DND-41 (cell line): ENCODE measurements around the gene TEC.

Experiments
- ATAC-seq: fragments of 200-7000 bp; cut with Tn5 transposase; 3 replicates; pipeline ENCODE4 v1.9.1; 2021; ENCODE audit warnings: low read depth; ENCODE audit not compliant: insufficient read depth
- DNase-seq: peaks from one replicate; pipeline ENCODE4 v3.0.0-alpha.2; 2020
- H2AFZ ChIP-seq: 2 replicates; pipeline ENCODE4 v1.6.0; 2012; ENCODE audit warnings: low read depth, low read length
- H3K27ac ChIP-seq: 2 replicates; pipeline ENCODE4 v1.5.1; 2012; ENCODE audit warnings: low read length, inconsistent platforms
- H3K27me3 ChIP-seq: fragments of 200-600 bp; sonication (generic); 2 replicates; pipeline ENCODE4 v1.6.0; 2012; ENCODE audit warnings: low read length, mild to moderate bottlenecking, inconsistent platforms; ENCODE audit not compliant: insufficient read depth, poor library complexity
- H3K36me3 ChIP-seq: 2 replicates; pipeline ENCODE4 v1.5.1; 2012; ENCODE audit warnings: low read length, inconsistent platforms; ENCODE audit not compliant: insufficient read depth
- H3K4me1 ChIP-seq: 2 replicates; pipeline ENCODE4 v1.5.1; 2012; ENCODE audit warnings: mild to moderate bottlenecking, low read length; ENCODE audit not compliant: insufficient read depth
- H3K4me2 ChIP-seq: 2 replicates; pipeline ENCODE4 v1.6.0; 2012; ENCODE audit warnings: mild to moderate bottlenecking, moderate library complexity, low read length, inconsistent platforms; ENCODE audit not compliant: insufficient read depth
- H3K4me3 ChIP-seq, 2 experiments: fragments of 200-600 bp in 1 of 2; shearing (Covaris generic) in 1 of 2; 2 replicates each; pipeline ENCODE4 v1.5.1; 2012 to 2016; ENCODE audit warnings: inconsistent platforms in 2 of 2, low read length in 2 of 2, mild to moderate bottlenecking in 2 of 2, low read depth in 1 of 2, moderate library complexity in 1 of 2
- H3K79me2 ChIP-seq: 2 replicates; pipeline ENCODE4 v1.6.0; 2012; ENCODE audit warnings: low read length, inconsistent platforms; ENCODE audit not compliant: insufficient read depth
- H3K9ac ChIP-seq: 2 replicates; pipeline ENCODE4 v1.6.0; 2012; ENCODE audit warnings: low read depth, mild to moderate bottlenecking, inconsistent platforms, low read length, moderate library complexity
- H3K9me3 ChIP-seq: 2 replicates; pipeline ENCODE4 v1.5.1; 2012; ENCODE audit warnings: low read length, moderate library complexity, mild to moderate bottlenecking, inconsistent platforms; ENCODE audit not compliant: insufficient read depth, severe bottlenecking
- H4K20me1 ChIP-seq: 2 replicates; pipeline ENCODE4 v1.6.0; 2012; ENCODE audit warnings: low read length; ENCODE audit not compliant: insufficient read depth
- CTCF ChIP-seq: IDR thresholded peaks from 2 replicates; pipeline ENCODE4 v1.5.1; 2012; ENCODE audit warnings: borderline replicate concordance, low read length, moderate library complexity, mild to moderate bottlenecking; ENCODE audit not compliant: poor library complexity, severe bottlenecking; ENCODE audit errors: extremely low read depth
- EZH2 ChIP-seq: IDR thresholded peaks from 3 replicates; pipeline ENCODE4 v1.6.1; 2012; ENCODE audit warnings: borderline replicate concordance, low read depth, mild to moderate bottlenecking, moderate library complexity, low read length, inconsistent platforms; ENCODE audit not compliant: severe bottlenecking

TEC gene

GRCh38 chr4:48262926-48263325 lies 6.7 kb downstream of the TEC start:
- H3K4me1 ChIP-seq, result no peaks in the 10 kb centered on the region
- no peak overlapping the region for H2AFZ ChIP-seq
- H3K9ac ChIP-seq, result no peak overlapping the region
- H3K27me3 ChIP-seq, result peaks cover 5% of the 10 kb centered on the region
- H3K4me3 ChIP-seq, result no peak overlapping the region
- H3K36me3 ChIP-seq, result no peaks in the 10 kb centered on the region
- H3K9me3 ChIP-seq, result no peaks in the 10 kb centered on the region
- no peak overlapping the region for H3K27ac ChIP-seq
- ATAC-seq, result no peak
- H3K4me2 ChIP-seq, result no peak overlapping the region
- DNase-seq, result no peak
- H3K79me2 ChIP-seq, result no peaks in the 10 kb centered on the region
- no peaks in the 10 kb centered on the region for H4K20me1 ChIP-seq
- TF ChIP-seq CTCF (no peak), EZH2 (no peak)

GRCh38 chr4:48262484-48262883 lies 7.2 kb downstream of the TEC start:
- no peak overlapping the region for H3K4me2 ChIP-seq
- H3K79me2 ChIP-seq, result no peaks in the 10 kb centered on the region
- H3K9ac ChIP-seq, result no peak overlapping the region
- no peak overlapping the region for H3K4me3 ChIP-seq
- H2AFZ ChIP-seq, result no peak overlapping the region
- ATAC-seq (no peak), DNase-seq (no peak)
- peaks cover 1% of the 10 kb centered on the region for H3K27me3 ChIP-seq
- TF ChIP-seq CTCF (no peak), EZH2 (no peak)
- H3K9me3 ChIP-seq, result no peaks in the 10 kb centered on the region
- no peak overlapping the region for H3K27ac ChIP-seq
- no peaks in the 10 kb centered on the region for H4K20me1 ChIP-seq
- no peaks in the 10 kb centered on the region for H3K4me1 ChIP-seq
- no peaks in the 10 kb centered on the region for H3K36me3 ChIP-seq

- Histone ChIP-seq H3K4me2 (no peak overlapping the region), H3K79me2 (no peaks in the 10 kb centered on the region), H3K36me3 (no peaks in the 10 kb centered on the region), H4K20me1 (no peaks in the 10 kb centered on the region), H3K27ac (no peak overlapping the region), H3K9ac (no peak overlapping the region), H3K27me3 (no peaks in the 10 kb centered on the region), H3K4me3 (no peak overlapping the region), H2AFZ (no peak overlapping the region), H3K4me1 (no peaks in the 10 kb centered on the region), H3K9me3 (no peaks in the 10 kb centered on the region)
- TF ChIP-seq CTCF (no peak), EZH2 (no peak)
- no peak for ATAC-seq
- no peak for DNase-seq
Observed at GRCh38 chr4:48261281-48261680, 8.4 kb downstream of the TEC start.

GRCh38 chr4:48259748-48260147 lies 9.9 kb downstream of the TEC start:
- Histone ChIP-seq H3K4me3 (no peak overlapping the region), H3K27ac (no peak overlapping the region), H3K36me3 (no peaks in the 10 kb centered on the region), H2AFZ (no peak overlapping the region), H3K9me3 (no peaks in the 10 kb centered on the region), H4K20me1 (no peaks in the 10 kb centered on the region), H3K4me2 (no peak overlapping the region), H3K27me3 (no peaks in the 10 kb centered on the region), H3K9ac (no peak overlapping the region), H3K79me2 (no peaks in the 10 kb centered on the region), H3K4me1 (no peaks in the 10 kb centered on the region)
- no peak for ATAC-seq
- TF ChIP-seq EZH2 (no peak), CTCF (no peak)
- no peak for DNase-seq
